Esophagus squamous epithelium (tissue), 5 donors: ENCODE measurements around the gene TNFSF13. TPM values are rescaled to one million over a fixed set of nuclear protein-coding genes. Genes with fewer than 3 reads are reported as not detected.

ENCODE experiments used
- DNase-seq: peaks from one replicate; lab custom pipeline; 2025; lab: John Stamatoyannopoulos, UW
- H3K27ac ChIP-seq, 4 donors: fragments of 200-600 bp; sonication (generic); one replicate each; pipeline ENCODE4 v1.5.1; 2016 to 2019; ENCODE audit warnings: mild to moderate bottlenecking in 1 of 4
- H3K27me3 ChIP-seq, 4 donors: fragments of 200-600 bp; sonication (generic); 1 replicate in 3 of 4; 2 replicates in 1 of 4; pipeline versions ENCODE4 v1.5.1 to v1.6.0; 2017 to 2021; ENCODE audit warnings: antibody characterized with exemption in 1 of 4
- H3K36me3 ChIP-seq, 3 donors: fragments of 200-600 bp; sonication (generic); one replicate each; pipeline ENCODE4 v1.5.1; 2016 to 2019
- H3K4me1 ChIP-seq, 3 donors: fragments of 200-600 bp; sonication (generic); one replicate each; pipeline ENCODE4 v1.5.1; 2017 to 2019
- H3K4me3 ChIP-seq, 4 donors: fragments of 200-600 bp; sonication (generic); 1 replicate in 3 of 4; 2 replicates in 1 of 4; pipeline ENCODE4 v1.5.1; 2016 to 2019; ENCODE audit warnings: mild to moderate bottlenecking in 2 of 4, moderate library complexity in 1 of 4
- H3K9me3 ChIP-seq, 3 donors: fragments of 200-600 bp; sonication (generic); one replicate each; pipeline ENCODE4 v1.5.1; 2016 to 2019
- POLR2A ChIP-seq, 4 donors: fragments of 450-650 bp; IDR thresholded peaks; one replicate each; pipeline ENCODE4 v1.6.1; 2017; ENCODE audit warnings: antibody characterized with exemption in 4 of 4, mild to moderate bottlenecking in 4 of 4, moderate library complexity in 3 of 4
- WGBS, 2 donors: methylation state at CpG; one replicate each; pipeline ENCODE4 v1.1.5; 2018; 5-methylcytosine and 5-hydroxymethylcytosine counted together
- intact Hi-C: fragments of 100-400 bp; cut with DNase I; formaldehyde crosslinking; loops from one replicate; pipeline ENCODE4 v1.15.0; 2022
- total RNA-seq, 4 donors: library from RNA; depleted of rRNA; stranded (reverse); fragments of >200 nt; gene quantifications; one replicate each; pipeline ENCODE4 v1.1.0, GENCODE V29; 2016
- TF ChIP-seq, protein P1 (sequence below), 6 experiments: fragments of 450-650 bp in 4 of 6; fragments of 200-600 bp in 2 of 6; sonication (generic) in 2 of 6; IDR thresholded peaks; one replicate each; pipeline ENCODE4 v1.5.1; 2016 to 2019; ENCODE audit warnings: antibody characterized with exemption in 6 of 6, mild to moderate bottlenecking in 4 of 6, moderate library complexity in 4 of 6
- donor health status: DM: yes; HTN: yes; CAD: no.

The TNFSF13 gene
- total RNA-seq, 4 donors from 2014 or later: 3.8 to 21.7 (median 10.9) TPM

DNA sequence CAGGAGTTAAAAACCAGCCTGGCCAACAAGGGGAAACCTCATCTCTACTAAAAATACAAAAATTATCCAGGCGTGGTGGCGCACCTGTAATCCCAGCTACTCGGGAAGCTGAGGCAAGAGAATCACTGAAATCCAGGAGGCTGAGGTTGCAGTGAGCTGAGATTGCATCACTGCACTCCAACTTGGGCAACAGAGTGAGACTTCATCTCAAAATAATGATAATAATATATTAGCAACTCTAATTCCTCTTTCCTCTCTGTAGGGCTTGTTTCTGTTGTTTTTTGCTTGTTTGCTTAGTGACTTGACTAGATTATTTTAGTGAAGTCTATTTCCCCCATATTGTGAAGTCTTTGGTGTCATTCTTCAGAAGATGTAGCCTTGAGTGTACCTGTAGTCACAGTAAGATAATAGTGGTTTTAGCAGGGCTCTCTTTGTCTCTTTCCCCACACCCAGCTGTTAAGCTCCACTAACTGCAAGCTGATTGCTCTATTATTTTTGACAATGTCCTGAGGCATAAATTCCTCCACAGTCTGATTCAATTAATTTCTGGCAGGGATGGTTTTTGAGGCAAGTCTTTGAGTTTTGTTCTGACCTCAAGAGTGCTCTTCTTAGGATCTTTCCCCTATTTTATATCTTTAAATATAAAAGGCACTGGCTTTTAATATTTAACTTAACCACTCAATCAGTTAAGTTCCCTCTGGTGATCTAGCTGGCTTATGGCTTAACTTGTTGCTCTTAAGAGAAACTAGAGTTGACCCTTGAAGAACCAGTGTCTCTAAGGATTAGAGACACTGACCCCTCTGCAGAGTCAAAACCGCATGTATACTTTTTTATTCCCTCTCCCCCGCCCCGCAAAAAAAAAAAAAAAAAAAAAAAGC lies 28.3 kb upstream of the TNFSF13 start:
- H3K36me3 ChIP-seq: no peaks in the 10 kb centered on the region
- H3K4me1 ChIP-seq: no peaks in the 10 kb centered on the region
- H3K9me3 ChIP-seq: peaks cover 0 to 21% (median 16%) of the 10 kb centered on the region in 3 donors
- intact Hi-C loops: no loop called here
- 97 to 100% methylated on average over 3 of the region's 6 CpGs for WGBS, 2 donors
- no peak overlapping the region for H3K4me3 ChIP-seq
- DNase-seq: no peak
- TF ChIP-seq, protein P1, sequence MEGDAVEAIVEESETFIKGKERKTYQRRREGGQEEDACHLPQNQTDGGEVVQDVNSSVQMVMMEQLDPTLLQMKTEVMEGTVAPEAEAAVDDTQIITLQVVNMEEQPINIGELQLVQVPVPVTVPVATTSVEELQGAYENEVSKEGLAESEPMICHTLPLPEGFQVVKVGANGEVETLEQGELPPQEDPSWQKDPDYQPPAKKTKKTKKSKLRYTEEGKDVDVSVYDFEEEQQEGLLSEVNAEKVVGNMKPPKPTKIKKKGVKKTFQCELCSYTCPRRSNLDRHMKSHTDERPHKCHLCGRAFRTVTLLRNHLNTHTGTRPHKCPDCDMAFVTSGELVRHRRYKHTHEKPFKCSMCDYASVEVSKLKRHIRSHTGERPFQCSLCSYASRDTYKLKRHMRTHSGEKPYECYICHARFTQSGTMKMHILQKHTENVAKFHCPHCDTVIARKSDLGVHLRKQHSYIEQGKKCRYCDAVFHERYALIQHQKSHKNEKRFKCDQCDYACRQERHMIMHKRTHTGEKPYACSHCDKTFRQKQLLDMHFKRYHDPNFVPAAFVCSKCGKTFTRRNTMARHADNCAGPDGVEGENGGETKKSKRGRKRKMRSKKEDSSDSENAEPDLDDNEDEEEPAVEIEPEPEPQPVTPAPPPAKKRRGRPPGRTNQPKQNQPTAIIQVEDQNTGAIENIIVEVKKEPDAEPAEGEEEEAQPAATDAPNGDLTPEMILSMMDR (IDR thresholded peaks at IDR 0.05): no peak
- no peak for TF ChIP-seq POLR2A (IDR thresholded peaks at IDR 0.05)
- H3K27me3 ChIP-seq: no peaks in the 10 kb centered on the region
- no peak overlapping the region for H3K27ac ChIP-seq

DNA sequence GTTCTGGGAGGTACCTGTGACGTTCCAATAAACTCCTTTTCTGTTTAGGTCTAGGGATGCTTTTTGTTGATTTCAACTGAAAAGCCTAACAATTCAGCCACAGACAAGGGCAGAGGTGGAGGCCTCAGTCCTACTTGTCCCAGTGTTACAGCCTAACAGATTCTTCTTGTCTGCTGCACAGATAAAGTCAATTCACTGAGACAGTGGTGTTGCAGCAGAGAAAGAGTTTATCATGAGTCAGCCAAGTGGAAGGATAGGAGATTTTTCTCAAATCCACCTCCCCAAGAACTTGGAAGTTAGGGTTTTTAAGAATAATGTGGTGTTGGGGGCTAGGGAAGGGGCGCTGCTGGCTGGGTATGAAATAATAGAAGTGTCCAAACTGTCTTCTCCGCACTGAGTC lies 20.5 kb upstream of the TNFSF13 start:
- no peaks in the 10 kb centered on the region for H3K27me3 ChIP-seq
- no peak overlapping the region for H3K4me3 ChIP-seq
- TF ChIP-seq, protein P1 (IDR thresholded peaks at IDR 0.05): no peak
- TF ChIP-seq POLR2A (IDR thresholded peaks at IDR 0.05): no peak
- no peak for DNase-seq
- H3K27ac ChIP-seq: no peak overlapping the region
- intact Hi-C loops: no loop called here
- H3K9me3 ChIP-seq: peaks cover 0 to 16% (median 12%) of the 10 kb centered on the region in 3 donors
- H3K4me1 ChIP-seq: no peaks in the 10 kb centered on the region
- WGBS, 2 donors: 61 to 71% methylated on average over 2 to 3 of the region's 3 CpGs
- no peaks in the 10 kb centered on the region for H3K36me3 ChIP-seq

DNA sequence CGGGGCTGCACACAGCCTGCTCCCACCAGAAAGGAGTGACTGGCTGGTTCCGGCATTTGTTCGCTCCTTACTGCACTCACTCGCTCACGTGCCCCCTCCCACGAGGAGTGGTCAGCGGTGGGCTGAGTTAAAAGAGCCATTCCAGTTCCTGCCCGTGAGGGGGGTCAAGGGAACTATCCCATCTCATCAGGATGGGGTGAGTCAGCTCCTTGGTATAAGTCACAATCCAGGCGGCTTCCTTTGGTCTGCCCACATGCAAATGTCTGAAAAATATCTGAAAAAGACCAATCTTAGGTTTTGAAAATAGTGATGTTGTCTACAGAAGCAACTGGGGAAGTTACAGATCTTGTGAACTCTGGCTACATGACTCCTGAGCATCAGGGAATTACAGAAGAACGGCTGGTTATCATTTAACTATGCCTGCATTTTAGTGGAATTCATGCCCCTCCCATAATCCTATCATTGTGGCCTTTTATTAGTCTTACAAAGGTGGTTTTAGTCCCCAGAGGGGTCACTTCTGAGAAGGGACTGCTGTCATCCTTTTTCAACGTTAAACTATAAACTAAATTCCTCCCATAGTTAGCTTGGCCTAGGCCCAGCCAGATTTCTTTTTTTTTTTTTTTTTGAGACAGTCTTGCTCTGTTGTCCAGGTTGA lies 19.5 kb upstream of the TNFSF13 start:
- intact Hi-C loops: no loop called here
- H3K27ac ChIP-seq: no peak overlapping the region
- TF ChIP-seq, protein P1 (IDR thresholded peaks at IDR 0.05): no peak
- no peak for TF ChIP-seq POLR2A (IDR thresholded peaks at IDR 0.05)

DNA sequence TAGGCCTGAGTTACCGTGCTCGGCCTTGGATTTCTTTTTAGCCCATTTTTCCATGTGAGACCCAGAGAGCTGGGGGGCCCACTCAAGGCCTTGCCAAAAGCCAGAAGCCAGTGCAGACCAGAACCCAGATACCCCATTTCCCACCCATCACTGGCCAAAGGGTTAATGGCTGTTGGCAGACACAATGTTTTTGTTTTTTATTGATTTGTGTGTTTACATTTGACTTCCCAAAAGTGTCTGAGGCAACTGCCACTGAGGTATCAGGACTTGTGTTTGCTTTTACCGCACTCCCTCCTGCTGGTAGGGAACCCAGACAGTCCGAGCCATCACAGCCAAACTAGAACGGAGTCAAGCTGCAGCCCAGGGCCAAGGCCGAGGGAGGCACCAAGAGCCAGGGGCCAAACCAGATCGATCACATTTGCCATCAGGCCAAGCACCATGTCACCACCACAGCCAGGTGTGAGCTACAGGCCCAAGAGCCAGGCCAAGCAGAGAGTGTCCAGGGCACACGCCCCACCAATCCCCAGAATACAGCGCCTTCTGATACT lies 17.4 kb upstream of the TNFSF13 start:
- H3K36me3 ChIP-seq: no peaks in the 10 kb centered on the region
- H3K27ac ChIP-seq: no peak overlapping the region
- H3K4me1 ChIP-seq: no peaks in the 10 kb centered on the region
- 90 to 97% methylated on average over 5 to 6 of the region's 9 CpGs for WGBS, 2 donors
- H3K27me3 ChIP-seq: no peaks in the 10 kb centered on the region
- TF ChIP-seq, protein P1 (IDR thresholded peaks at IDR 0.05): no peak
- TF ChIP-seq POLR2A (IDR thresholded peaks at IDR 0.05): no peak
- peaks cover 0 to 16% (median 12%) of the 10 kb centered on the region in 3 donors for H3K9me3 ChIP-seq
- no peak for DNase-seq
- intact Hi-C loops: no loop called here
- H3K4me3 ChIP-seq: no peak overlapping the region

More for the DNA sequence above, 19.5 kb upstream of the TNFSF13 start:
- H3K27me3 ChIP-seq: no peaks in the 10 kb centered on the region
- no peaks in the 10 kb centered on the region for H3K36me3 ChIP-seq
- 79 to 85% methylated on average over 4 to 10 of the region's 11 CpGs for WGBS, 2 donors
- H3K4me3 ChIP-seq: no peak overlapping the region
- no peaks in the 10 kb centered on the region for H3K4me1 ChIP-seq
- peaks cover 0 to 16% (median 12%) of the 10 kb centered on the region in 3 donors for H3K9me3 ChIP-seq
- no peak for DNase-seq
